AG08396 (cell line): Measurements from ENCODE around the gene SLC12A8.

Experiments
- DNase-seq: peaks from one replicate; pipeline ENCODE4 v3.0.0; 2012; ENCODE audit warnings: low spot score, mixed read lengths

The SLC12A8 gene

GRCh38 chr3:125214738-125215137 is 2.2 kb upstream of the SLC12A8 start:
- no peak for DNase-seq

DNA sequence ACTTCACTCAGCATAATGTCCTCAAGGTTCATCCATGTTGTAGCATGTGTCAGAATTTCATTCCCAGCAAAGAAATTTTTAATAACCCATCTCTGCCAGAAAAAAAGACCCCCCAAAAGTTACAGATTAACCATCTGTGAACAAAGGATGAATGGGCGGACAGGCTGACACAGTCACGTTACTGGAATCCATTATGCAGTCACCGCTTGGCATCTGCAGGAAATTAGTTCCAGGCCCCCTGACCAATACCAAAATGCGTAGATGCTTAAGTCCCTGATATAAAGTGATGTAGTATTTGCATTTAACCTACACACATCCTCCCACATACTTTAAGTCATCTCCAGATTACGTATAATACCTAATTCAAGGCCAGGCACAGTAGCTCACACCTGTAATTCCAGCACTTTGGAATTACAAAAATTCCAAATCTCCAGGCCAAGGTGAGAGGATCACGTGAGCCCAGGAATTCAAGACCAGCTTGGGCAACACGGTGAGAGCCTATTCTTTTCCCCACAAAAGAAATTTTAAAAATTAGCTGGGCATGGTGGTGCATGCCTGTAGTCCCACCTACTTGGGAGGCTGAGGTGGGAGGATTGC is 1.5 kb upstream of the SLC12A8 start:
- DNase-seq, result no peak

DNA sequence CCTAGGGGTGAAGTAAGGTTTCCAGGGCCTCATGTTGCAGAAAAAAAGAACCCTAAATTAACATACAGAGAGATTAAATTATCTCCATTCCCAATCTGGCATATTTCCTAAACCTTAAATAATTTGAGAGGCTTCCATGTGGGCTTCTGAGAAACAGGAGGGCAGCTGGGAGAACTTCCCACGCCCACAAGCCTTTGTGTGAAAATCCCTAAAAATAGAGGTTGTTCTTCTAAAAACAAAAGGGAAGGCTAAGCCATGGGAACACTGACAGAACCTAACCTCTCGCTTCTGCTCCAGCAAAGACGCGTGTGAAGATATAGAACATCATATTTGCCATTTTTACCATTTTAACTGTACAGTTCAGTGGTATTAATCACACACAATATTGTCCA is 812 bp upstream of the SLC12A8 start:
- DNase-seq, result no peak

GRCh38 chr3:125212091-125212508 is 448 bp downstream of the SLC12A8 start:
- DNase-seq, result no peak

DNA sequence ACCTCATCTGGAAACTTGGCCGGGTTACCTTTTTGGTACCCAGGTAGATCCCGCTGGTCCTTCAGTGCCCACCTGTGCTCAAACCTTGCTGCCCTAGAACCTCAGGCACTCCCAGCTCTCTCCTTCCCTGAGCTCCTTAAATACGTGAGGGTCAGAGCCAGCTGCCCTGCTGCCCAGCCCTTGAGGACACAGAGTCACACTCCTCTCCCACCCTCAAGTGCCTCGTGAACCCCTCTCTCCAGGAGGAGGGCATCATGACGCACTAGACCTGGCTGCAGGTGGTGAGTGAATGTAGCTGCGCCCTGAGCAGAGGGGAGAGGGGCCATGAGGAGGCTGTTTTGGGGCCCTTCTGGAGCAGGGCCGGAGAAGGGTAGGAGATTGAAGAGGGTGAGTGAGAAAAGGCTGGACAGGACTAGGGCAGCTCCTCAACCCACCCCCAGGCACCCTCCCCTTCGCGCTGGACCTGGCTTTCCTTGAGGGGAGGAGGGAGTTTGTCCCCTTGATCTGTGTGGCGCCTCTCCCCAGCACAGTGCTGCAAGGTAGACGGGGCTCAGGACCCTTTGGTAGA is 941 bp downstream of the SLC12A8 start:
- DNase-seq, result no peak

- DNase-seq, result no peak
Measured at GRCh38 chr3:125207949-125208568, 4.5 kb downstream of the SLC12A8 start.

GRCh38 chr3:125207507-125207906 is 5.0 kb downstream of the SLC12A8 start:
- no peak for DNase-seq

DNA sequence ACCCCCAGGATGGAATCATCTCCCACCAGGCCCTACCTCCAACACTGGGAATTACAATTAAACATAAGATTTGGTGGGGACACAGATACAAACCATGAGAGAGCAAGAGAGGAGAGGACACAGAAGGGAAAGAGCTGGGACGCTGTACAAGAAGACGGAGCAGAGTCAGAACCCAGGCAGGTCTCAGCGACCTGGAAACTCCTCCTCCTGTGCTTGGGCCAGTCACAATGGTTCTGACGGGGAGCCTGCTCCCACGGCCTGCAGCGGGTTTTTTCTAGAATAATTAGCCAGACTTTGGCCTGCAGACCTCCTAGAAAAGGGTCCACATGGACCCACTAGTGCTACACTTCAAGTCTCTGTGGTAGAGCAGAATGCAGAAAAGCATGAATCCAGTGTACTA is 5.6 kb downstream of the SLC12A8 start:
- no peak for DNase-seq

DNA sequence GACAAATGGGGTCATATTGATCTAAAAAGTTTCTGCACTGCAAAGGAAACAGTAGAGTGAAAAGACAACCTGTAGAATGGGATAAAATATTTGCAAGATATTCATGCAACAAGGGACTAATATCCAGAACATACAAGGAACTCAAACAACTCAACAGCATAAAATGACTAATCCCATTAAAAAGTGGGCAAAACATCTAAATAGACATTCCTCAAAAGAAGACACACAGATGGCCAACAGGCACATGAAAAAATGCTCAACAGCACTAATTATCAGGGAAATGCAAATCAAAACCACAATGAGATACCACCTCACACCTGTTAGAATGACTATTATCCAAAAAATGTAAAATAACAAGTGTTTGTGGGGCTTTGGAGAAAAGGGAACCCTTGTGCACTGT is 8.8 kb downstream of the SLC12A8 start:
- DNase-seq, result no peak

GRCh38 chr3:125202197-125202596 is 10.4 kb downstream of the SLC12A8 start:
- no peak for DNase-seq

- DNase-seq, result no peak
Measured at GRCh38 chr3:125200731-125201139, 11.8 kb downstream of the SLC12A8 start.

- peak; percentile 85 for DNase-seq
Measured at GRCh38 chr3:125194849-125195601, 17.5 kb downstream of the SLC12A8 start.

DNA sequence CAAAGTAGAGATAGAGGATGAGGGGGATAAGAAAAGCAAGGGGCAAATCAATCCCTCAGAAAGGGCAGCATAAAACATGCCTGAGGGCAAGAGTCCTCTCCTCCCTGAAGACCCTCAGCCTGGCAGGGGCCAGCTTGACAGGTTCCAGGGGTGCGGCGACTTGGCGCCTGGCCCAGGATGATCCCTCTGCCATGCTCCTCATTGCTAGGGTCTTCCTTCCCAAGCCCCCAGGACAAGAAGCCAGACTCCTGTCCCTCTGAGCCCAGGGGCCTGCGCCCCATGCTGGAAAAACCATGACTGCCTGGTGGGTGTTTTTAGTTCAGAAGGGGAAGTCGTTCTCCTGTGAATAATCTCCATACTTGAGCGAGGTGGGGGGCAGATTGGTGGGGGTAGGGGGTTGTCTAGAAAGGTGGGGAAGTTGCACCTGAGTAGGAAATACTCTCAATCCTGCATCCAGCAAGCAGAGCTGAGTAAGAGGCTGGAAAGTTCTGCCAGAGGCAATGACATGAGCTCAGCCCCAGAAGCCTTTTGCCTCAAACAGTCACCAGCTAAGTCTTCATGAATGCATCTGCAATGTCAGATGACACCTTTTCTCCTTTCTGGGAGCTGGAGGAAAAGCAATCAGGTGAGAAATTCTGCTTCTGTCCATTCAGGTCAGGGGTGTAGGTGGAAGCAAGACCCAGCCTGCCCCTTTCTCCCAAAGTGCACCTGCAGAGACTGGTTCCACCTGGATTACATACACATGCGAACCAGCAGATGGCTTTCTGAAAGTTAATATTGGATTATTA is 18.3 kb downstream of the SLC12A8 start:
- no peak for DNase-seq

DNA sequence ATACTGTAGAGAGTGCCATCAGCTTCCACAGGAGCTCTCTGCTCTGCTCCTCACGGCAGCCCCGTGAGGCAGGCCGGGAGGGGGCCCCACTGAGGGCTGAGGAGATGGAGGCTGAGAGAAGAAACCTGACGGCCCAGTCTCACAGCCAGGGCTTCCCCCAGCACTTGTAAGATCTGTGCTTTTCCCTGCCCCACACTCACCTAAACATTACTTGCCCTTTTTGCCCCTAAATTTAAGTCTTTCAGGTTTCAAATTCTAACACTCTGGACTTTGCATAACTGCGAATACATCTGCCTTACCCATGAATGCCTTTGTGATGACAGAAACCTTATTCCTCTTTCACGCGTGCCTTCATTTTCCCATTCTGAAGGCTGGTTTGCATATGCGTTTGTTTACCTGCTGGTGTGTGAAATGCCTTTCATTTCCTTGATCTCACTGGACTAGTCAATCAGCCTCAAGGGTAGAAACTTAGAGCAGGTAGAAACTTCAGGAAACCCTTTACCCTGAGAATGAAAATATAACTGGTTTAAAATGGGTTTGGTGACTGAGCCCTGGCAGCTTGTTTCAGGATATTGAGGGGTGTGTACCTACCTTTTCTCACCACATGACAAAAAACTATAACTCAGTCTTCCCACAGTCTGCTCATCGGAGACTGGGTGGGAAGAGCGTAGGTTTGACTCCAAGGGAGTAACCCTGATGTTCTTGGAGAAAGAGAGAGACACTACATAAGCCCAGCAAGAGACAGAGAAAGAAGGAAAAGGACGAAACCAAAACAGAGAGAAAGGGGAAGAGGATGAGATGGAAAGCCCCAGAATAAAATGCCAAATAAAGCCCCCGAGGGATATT is 20.1 kb downstream of the SLC12A8 start:
- DNase-seq, result no peak

DNA sequence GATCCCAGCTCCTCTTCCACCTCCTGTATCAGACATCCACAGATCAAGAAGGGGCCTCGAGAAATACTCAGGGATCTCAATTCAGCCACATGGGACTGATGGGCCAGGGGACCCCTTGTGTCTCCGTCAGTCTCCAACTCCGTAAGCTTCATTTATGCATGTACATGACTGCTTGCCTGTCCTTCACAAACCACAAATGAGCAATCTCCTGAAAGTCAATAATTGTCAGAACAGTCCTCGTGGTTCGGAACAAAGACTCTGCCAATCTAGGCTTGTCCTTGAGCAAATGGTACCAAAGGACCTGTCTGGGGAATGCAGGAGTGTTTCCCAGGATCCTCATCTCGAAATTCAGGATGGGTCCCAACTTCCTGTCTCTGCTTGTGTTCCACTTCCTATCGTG is 20.8 kb downstream of the SLC12A8 start:
- no peak for DNase-seq

GRCh38 chr3:125191256-125191655 is 21.3 kb downstream of the SLC12A8 start:
- no peak for DNase-seq

- no peak for DNase-seq
Measured at GRCh38 chr3:125190786-125191185, 21.8 kb downstream of the SLC12A8 start.

- DNase-seq, result no peak
Measured at GRCh38 chr3:125189378-125190165, 23.0 kb downstream of the SLC12A8 start.

DNA sequence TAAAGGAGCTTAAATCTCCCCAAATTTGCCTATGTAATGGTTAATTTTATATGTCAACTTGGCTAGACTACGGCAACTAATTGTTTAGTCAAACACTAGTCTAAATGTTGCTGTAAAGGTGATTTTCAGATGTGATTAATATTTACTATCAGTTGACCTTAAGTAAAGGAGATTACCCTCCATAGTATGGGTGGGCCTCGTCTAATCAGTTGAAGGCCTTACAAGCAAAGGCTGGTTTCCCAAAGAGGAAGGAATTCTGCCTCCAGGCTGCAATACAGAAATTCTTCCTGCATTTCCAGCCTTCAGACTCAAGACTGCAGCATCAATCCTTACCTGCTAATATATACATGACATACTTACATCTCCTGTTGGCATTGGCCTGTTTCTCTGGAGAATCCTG is 23.6 kb downstream of the SLC12A8 start:
- no peak for DNase-seq

GRCh38 chr3:125187599-125187910 is 25.0 kb downstream of the SLC12A8 start:
- DNase-seq, result no peak
